Measurements from ENCODE around the gene FAM118B.

- TF ChIP-seq CTCF (IDR thresholded peaks at IDR 0.05): no peak
- TF ChIP-seq SIN3A (IDR thresholded peaks at IDR 0.05; ENCODE audit: borderline replicate concordance, insufficient read depth, low read depth, low read length): no peak
- TF ChIP-seq TCF7L2 (IDR thresholded peaks at IDR 0.05; ENCODE audit: low read depth, low read length): no peak
- no peak for TF ChIP-seq REST (IDR thresholded peaks at IDR 0.05; ENCODE audit: insufficient read depth in 1 of 2, low read depth in 2 of 2, low read length in 1 of 2)
- TF ChIP-seq POLR2AphosphoS5 (IDR thresholded peaks at IDR 0.05; ENCODE audit: low read depth, low read length): no peak
Measured at GRCh38 chr11:126193038-126193478, 18.5 kb upstream of the FAM118B start.

Measured in Panc1 (cell line).